Measurements from ENCODE around the gene SETD6.

The SETD6 gene

DNA sequence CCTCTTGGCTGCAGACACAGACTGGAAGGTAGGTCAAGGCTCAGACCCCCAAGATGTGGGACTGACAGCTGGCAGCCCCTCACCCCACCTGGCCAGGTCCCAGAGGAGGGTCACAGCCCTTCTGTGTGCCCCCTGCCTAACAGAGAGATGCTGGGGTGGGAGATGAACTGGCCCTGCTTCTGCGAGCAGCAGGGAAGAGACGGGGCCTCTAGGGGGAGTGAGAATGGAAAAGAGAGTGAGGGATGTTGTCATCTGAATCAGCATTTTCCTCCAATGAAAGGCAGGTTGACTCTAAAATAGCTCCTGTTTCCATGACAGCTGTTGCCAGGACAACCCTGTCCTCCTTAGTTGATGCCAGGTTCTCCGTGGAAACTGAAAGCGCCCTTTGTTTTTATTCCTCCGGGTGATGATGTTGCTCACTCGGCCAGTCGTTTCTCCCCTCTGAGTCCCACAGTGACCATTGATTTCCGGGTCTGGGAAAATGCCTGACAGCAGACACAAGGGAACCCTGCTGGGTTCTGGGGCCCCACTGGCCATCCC, 20.3 kb upstream of the SETD6 start:
- peak; percentile 80 to 99 (median 92) for DNase-seq

DNA sequence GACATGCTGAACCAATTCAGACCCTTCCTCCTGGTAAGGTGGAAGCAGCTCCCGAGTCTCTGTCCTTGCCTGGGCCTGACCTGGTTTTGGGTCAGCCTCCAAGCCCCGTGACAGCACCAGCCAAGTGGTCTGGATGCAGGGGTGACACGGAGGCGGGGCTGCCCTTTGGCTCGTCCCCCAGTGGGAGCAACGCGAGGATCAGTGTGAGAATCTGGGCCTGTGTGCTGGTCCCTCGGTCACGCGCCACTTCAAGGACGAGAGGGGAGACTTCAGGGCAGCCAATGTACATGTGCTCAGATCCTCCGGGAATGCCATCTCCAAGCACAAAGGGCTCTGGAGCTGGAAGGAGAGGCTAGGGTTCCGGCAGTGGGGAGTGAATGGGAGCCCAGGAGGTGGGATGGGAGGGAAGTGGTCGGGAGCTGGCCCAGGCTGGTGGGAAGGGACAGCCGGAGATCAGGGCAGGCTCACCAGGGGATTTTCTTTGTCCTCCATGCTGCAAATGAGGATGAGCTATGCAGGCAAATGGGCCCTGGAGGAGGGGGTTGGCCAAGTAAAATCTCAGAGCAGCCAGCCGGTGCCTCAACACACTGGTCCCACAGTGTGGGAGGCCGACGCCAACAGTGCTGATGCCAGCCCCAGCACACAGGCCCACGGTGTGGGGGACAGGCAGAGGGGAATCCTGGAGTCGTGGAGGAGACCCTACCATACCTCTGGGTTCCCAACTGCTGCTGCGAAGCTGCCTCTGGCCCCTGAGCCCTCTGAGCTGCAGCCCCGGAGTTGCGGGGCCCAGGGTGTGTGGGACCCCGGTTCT, 19.6 kb upstream of the SETD6 start:
- peak in 2 of 3 experiments; percentile 57 to 85 for DNase-seq

- no peak for DNase-seq
These were observed 17.8 kb upstream of the SETD6 start for GRCh38 chr16:58497468-58497867.

DNA sequence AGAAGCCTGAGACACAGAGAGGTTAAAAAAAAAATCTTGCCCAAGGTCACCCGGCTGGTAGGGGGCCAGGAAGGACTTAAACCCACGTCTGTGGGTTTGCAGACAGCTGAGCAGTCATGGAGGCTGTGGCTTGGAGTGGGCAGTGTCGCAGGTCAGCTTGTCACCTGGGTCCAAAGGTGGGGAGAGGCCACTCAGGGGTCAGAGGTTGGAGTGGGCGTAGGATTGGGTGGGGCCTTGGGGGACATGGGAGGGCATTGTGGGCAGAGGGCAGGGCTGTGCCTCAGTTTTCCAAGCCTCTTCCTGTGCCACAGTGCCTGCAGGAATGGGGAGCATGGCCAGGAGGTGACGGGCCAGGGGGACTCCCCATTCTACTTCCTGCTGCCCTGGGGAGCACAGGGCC, 17.4 kb upstream of the SETD6 start:
- no peak for DNase-seq

GRCh38 chr16:58498341-58499091, 16.8 kb upstream of the SETD6 start:
- DNase-seq: no peak

- no peak for DNase-seq
These were observed 16.2 kb upstream of the SETD6 start for GRCh38 chr16:58499092-58499511.

GRCh38 chr16:58499615-58500351, 15.5 kb upstream of the SETD6 start, which contains the start of gene NDRG4:
Gene NDRG4 (plus strand): TSS chr16:58500143. CDS start chr16:58500249, 106 bp downstream.
- DNase-seq: peak; percentile 84 to 92 (median 86)

DNA sequence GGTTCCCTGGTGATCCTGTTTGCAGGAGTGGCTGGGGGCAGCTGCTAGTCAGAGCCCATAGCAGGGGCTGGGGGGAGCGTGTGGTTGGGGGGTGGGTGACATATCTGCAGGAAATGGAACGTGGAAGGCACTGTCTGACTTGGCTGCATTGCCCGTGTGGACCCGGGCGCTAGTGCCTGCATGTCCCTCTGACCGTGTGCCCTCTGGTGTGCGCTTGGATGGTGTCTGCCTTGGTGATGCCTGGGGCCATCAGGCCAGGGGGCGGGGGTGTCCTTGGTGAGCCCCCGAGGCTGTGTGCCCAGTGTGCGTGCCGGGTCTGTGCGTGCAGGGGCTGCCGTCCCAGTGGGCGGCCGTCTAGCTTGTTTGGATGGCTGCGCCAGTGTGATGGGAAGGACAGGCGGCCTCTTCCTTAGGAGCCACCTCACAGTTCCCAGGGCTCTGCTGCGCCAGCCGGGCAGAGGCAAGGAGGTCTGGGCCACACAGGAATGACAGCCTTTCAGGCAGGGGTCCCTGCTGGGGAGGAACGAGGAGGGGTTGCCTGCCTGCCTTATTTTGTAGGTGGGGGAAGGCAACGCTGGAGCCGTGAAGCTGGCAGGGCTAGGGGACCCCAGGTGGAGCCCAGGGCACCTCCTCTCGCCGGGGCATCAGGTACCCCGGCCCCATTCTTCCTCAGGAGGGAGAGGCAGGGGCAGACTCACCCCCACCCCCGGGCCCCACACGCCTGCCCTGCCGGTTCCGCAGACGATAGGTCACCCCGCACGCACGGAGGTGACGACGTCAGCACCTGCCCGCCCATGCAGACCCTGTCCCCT, 14.7 kb upstream of the SETD6 start:
- DNase-seq: peak in 2 of 3 experiments; percentile 77 to 81

GRCh38 chr16:58501242-58502131, 13.8 kb upstream of the SETD6 start:
- peak; percentile 55 to 81 (median 80) for DNase-seq

- DNase-seq: no peak
These were observed 12.9 kb upstream of the SETD6 start for GRCh38 chr16:58502217-58502921.

- DNase-seq: no peak
These were observed 12.0 kb upstream of the SETD6 start for GRCh38 chr16:58503166-58503862.

DNA sequence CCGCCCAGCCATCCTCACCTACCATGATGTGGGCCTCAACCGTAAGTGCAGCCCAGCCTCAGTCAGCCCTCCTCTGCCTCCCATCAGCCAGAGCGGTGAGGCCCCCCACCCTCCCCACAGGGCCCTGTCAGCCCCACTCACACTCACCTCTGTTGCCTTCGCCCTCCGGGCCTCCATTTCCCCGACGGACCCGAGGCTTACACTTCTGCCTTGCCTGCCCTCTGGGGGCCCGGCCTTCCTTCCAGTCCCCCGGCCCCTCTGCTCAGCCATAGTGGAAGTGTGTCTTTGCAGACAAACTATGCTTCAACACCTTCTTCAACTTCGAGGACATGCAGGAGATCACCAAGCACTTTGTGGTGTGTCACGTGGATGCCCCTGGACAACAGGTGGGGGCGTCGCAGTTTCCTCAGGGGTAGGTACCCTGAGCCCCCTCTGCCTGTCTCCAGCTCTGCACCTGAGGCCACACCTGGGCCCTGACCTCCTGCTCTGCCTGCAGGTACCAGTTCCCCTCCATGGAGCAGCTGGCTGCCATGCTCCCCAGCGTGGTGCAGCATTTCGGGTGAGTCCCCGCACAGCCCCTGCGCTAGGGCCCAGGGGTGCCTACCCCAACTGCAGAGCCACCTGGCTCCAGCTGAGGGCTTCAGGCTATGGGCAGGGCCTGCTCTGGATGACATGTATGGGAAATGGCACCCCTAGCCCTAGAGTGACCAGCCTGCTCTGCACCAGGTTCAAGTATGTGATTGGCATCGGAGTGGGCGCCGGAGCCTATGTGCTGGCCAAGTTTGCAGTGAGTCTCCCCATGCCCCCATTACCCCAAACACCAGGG, 11.2 kb upstream of the SETD6 start:
- no peak for DNase-seq

DNA sequence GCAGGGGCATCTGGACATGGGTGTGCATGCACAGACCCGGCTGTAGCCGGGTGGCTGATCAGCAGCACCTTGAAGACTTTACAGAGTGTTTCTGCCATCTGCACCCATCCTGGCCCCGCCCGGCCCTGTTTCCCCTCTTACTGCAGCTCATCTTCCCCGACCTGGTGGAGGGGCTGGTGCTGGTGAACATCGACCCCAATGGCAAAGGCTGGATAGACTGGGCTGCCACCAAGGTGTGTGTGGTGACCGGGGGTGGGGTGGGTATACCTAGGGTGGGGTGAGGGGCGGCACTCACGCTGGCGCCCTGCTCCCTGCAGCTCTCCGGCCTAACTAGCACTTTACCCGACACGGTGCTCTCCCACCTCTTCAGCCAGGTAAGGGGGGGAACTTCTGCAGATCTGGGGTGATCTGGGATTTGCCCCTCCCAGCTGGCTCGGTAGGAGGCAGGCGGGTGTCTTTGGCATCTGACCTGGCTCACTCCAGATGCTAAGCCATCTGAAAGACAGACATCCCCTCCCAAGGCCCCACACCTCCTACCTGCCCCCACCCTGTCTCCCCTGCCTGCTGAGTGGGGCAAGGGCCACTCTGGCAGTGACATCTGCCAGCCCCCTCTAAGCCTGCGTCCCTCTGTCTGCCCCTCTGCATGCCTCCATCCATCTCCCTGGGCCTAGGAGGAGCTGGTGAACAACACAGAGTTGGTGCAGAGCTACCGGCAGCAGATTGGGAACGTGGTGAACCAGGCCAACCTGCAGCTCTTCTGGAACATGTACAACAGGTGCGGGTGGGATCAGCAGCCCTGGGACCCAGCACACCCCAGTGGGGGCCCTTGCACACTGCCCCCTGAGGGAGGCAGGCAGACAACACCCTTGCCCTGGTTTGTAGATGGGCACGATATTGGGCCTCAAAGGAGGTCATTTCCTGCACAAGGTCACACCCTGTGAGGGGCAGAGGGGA, 8.8 kb upstream of the SETD6 start:
- no peak for DNase-seq

DNA sequence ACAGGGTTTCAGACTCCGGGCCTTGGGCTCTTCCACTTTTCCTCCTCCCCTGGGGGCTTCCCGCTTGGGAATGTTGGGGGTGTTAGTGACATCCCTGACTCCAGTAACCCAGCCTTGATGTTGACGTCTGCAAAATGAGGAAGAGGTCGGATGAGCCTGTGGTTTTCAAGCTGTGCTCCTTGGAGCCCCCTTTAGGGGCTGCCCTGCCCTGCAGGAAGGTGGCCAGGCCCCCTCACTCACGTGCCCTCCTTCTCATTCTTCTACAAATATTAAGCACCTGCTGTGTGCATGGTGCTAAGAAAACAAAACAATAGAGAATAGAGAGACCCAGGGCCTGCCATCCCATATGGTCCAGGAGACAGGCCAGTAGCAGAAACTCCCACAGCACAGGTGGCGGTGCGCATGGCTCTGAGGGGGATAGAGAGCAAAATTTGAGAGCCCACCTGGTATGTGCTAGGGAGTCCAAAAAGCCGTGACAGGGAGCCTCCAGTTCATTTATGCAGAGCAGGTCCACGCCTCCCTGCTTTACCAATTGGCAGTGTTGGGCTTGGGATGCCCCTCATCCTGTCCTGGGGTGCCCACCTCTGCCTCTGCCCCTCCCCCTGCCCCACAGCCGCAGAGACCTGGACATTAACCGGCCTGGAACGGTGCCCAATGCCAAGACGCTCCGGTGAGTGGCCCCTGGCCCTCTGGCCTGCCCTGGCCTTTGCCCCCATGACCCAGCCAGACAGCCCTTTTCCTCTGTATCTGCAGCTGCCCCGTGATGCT, 7.9 kb upstream of the SETD6 start:
- DNase-seq: no peak

- no peak for DNase-seq
These were observed 7.2 kb upstream of the SETD6 start for GRCh38 chr16:58507963-58508670.

DNA sequence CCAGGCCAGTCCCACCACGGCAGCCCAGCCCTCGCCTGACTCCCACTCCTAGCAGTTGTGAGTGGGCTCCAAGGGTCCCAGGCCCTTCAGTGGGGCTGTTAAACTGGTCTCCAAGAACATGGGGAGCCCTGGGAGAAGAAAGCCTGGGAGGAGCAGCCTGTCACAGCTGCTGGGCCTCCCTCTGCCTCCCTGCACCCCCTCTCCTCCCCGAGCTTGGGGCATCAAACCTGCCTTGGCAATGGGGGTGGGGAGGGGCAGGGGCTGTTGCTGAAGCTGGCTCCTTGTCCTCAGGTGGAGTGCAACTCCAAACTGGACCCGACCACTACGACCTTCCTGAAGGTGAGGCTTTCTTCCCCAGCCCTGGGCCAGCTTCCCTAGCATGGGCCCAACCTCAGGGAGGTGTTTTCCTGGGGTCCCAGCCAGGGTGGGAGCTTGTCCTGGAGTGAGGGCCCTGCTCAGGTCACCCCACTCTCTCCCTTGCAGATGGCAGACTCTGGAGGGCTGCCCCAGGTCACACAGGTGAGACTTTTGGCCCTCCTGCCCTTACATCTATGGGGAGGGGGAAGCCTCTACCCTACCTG, 6.6 kb upstream of the SETD6 start:
- DNase-seq: no peak

Measured in NCI-H1417 (cell line).